GM18526 (cell line): ENCODE data around the gene AMPH.

Experiments used
- POLR2A ChIP-seq: IDR thresholded peaks from 3 replicates; pipeline ENCODE4 v1.6.1; 2011; ENCODE audit not compliant: insufficient read length; ENCODE audit errors: extremely low read depth

Gene AMPH

GRCh38 chr7:38369816-38370493 lies 261.2 kb downstream of the AMPH start:
- TF ChIP-seq POLR2A: no peak

GRCh38 chr7:38368191-38368605 lies 263.0 kb downstream of the AMPH start:
- no peak for TF ChIP-seq POLR2A

DNA sequence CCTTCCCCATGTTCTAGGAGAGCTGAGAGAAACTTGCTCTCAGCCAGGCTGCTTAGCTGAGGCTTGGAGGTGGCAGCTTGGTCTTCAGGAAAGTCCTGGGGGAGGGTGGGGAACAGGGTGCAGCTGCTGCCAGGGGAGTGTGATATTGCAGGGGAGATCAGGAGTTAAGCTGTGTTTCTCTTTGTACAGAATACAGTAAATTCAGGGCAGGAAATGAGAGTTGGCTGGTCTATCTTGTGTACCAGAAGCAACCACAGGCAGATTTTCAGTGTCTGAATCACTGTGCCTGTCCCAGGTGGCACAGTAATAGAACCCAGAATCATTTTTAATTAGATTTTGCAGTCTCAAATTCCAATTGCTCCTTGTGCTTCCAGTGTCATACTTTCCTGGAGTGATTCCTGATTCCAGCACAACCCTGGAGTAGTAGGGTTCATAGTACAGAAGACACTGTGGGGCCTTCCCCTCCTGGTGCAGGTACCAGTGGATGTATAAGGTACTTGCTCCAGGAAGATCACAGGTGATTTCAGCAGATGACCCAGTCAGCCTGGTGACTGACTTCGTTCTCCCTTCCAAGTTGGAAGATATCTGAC lies 263.8 kb downstream of the AMPH start:
- no peak for TF ChIP-seq POLR2A

GRCh38 chr7:38360776-38361175 lies 270.4 kb downstream of the AMPH start:
- no peak for TF ChIP-seq POLR2A

DNA sequence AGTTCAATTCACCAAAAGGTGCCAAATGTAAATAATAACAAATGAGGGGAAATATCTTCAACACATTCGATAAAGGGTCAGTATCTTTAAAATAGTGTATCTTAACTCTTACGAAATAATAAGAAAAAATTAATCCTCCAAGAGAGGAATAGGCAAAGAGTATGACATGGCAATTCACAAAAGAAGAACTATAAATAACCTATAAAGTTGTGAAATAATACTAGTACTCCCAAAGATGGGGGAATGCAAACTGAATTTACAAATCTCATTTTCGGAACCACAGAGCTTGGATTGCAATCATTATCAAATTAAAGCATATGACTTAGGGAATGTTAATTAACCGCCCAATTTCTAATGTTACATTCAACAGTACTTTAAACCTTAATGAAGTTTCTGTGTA lies 279.6 kb downstream of the AMPH start:
- no peak for TF ChIP-seq POLR2A

DNA sequence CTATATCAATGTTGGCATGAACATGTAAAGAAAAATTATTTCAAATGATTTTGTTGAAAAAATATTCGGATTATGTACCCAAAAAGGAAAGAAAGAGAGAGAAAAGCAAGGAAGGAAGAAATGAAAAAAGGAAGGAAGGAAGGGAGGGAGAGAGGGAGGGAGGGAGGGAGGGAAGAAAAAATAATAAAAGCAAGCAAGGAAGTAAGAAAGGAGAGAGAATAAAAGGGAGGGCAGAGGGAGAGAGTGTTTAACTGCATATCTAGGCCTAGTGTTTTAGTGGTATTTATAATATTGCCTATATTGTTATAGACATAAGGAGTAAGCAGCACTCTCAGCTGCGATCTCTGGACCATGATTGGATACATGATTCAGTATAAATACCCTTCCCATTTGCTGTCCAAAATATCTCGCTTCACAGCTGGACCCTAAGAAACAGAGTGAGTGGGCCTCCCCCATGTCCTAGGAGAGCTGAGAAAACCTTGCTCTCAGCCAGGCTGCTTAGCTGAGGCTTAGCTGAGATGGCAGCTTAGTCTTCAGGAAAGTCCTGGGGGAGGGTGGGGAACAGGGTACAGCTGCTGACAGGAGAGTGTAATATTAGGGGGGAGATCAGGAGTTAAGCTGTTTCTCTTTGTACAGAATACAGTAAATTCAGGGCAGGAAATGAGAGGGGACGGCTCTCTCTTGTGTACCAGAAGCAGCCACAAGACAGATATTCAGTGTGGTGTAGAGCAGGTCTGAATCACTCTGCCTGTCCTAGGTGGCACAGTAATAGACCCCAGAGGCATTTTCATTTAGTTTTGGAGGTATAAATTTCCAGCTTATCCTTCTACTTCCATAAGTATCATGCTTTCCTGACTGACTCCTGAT lies 291.0 kb downstream of the AMPH start:
- TF ChIP-seq POLR2A: no peak

- no peak for TF ChIP-seq POLR2A
Observed at GRCh38 chr7:38335492-38336147, 295.6 kb downstream of the AMPH start.

DNA sequence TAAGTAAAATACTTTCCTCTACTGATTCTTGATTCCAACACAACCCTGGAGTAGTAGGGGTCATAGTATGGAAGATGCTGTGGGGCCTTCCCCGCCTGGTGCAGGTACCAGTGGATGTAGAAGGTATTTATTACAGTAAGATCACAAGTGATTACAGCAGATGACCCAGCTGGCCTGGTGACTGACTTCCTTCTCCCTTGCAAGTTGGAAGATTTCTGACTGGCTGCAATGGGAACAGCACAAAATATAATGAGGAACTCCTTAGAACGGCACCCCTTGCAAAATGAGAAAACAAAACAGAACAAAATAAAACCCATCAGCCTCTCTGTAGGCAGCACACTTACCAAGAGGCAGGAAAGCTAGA lies 296.1 kb downstream of the AMPH start:
- TF ChIP-seq POLR2A: no peak

GRCh38 chr7:38334163-38334562 lies 297.0 kb downstream of the AMPH start:
- no peak for TF ChIP-seq POLR2A
